Activated naive CD8-positive, alpha-beta T cell treated with anti-CD3 and anti-CD28 coated beads, Interleukin-2, amount 50 U/mL, for 16 hours (primary cell): ENCODE data around the gene SYNPO2.
"Not testable (repeated sequence)": the region's sequence is repeated elsewhere in the genome, so short reads cannot be mapped to it uniquely, and the experiment has no call there.

ENCODE experiments used
- DNase-seq: peaks from one replicate; pipeline ENCODE4 v3.0.0-alpha.2; 2020; ENCODE audit warnings: low read depth, low spot score

Gene SYNPO2

GRCh38 chr4:118878507-118878906 lies 10.1 kb upstream of the SYNPO2 start:
- DNase-seq, result not testable (repeated sequence)

DNA sequence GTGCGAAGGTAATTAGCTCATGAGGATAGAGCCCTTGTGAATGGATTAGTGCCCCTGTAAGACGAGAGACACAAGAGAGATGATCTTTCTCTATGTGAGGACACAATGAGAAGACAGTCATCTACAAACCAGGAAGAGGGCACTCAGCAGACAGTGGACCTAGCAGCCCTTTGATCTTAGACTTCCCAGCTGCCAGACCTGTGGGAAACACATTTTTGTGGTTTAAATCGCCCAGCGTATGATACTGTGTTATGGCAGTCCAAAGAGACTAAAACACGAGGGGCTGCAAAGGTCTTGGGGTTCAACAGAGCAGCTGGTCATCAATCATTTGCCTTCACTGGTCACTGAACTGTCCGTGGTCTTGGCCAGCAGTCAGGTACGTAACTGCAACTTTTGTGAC lies 9.2 kb upstream of the SYNPO2 start:
- no peak for DNase-seq

GRCh38 chr4:118881512-118882146 lies 7.0 kb upstream of the SYNPO2 start:
- DNase-seq, result no peak

- no peak for DNase-seq
These were observed 4.8 kb upstream of the SYNPO2 start for GRCh38 chr4:118883861-118884260.

DNA sequence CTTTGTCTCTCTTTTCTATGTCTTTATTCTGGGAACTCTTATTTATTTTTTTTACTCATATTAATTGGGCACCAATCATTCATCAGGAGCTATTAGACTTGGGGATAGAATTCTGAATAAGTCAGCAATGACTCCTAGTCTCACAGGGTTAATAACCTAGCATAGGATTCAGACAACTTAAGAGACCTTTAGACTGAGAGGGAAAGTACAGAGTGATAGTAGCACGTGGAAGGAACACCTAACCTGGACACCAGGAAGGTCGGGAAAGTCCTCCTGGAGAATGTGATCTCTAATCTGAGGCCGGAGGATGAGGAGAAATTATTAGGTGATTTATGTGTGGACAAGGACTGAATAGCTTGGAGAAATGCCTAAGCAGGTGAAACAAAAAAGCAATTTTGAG lies 3.9 kb upstream of the SYNPO2 start:
- DNase-seq, result no peak

GRCh38 chr4:118889312-118889691 lies 648 bp downstream of the SYNPO2 start:
- no peak for DNase-seq

GRCh38 chr4:118894034-118894433 lies 5.4 kb downstream of the SYNPO2 start:
- DNase-seq, result no peak

DNA sequence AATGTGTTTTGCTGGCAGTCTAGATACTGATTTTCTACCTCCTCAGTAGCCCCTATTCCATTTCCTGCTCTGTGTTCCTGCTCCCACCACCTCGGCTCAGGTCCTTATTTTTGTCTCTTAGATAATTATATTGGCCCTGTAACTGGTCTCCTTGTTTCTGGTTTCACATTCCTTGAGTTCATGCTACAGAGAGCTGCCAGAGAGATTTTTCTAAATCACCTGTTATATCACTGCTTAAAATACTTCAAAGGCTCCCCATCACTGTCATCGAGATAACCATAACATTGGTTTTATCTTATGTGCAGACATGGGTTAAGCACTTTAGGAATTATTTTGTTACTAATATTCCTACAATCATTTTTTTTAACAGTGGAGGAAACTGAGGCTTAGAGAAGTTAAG lies 9.6 kb downstream of the SYNPO2 start:
- DNase-seq, result no peak

DNA sequence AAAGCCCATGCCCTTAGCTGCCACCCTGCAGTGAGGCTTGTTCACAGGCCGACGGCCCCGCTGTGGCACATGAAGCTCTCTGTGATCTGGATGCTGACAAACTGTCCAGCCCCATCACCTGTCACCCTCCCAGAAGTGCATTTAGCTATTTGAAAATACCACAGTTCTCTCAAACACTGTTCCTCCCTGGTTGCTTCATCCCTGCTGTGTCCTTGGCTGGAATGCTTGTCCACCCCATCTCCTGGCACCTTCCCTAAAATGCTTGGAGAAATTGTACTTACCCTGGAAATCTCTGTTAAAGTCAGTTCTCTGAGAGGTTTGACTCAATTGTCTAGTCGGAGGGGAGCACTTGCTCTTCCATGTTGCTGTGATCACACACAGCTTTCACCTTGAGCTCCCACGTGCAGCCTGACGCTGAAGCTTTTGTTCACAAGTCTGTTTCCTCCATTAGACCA lies 10.1 kb downstream of the SYNPO2 start:
- DNase-seq, result no peak

DNA sequence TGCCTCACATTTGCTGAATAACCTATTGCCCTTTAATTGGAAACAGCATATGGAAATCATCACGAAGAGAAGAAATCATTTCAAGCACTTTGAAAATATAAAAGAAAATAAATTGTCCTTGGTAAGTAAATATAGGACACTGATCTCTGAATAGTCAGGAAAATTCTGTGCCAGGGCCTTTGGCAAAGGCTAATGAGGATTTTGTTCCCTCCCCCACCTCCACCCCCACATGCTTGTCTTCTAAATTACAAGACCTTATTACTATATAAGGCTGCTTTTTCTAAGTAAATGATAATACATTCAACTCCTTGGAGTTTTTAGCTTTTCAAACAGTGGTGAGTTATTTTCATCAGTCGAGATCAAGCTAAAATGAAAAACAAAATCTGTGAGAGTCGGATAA lies 15.8 kb downstream of the SYNPO2 start:
- DNase-seq, result no peak

GRCh38 chr4:118904935-118905334 lies 16.3 kb downstream of the SYNPO2 start:
- DNase-seq, result no peak

DNA sequence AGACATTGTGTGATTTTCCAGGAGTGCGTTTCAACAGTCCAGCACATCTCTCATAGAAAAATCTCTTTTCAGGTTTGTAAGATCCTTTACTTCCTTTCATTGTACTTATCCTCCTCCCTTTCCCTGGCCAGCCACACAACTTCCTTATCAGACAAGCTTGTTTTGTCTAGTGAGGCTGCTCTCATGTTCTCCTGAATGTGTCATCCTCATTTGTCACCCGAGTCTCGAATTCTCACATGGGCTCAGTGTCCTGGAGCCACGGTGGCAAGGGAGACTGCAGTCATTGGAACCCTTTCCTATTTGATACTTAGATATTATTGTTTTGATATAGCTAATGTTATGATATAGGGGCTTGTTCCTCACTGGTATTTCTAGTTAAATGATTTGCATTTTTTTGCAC lies 16.9 kb downstream of the SYNPO2 start:
- DNase-seq, result no peak

GRCh38 chr4:118909173-118909956 lies 20.7 kb downstream of the SYNPO2 start:
- DNase-seq, result no peak

DNA sequence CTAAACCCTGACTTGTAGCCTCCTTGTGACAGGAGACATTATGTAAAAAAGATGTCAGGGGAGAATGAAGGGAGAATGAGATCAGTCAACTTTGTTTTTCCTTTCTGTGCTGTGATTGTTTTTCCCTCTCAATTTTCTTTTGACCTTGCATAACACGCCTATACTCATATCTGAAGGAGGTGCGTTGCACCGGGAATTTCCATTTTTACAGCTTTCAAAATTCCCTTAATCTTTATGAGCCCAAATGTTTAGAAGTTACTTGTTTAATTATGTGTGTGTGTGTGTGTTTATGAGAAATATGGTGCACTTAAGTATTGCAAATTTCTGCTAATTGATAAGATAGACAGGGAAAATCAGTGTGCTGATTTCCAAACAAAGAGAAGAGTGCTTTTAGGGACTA lies 21.6 kb downstream of the SYNPO2 start:
- no peak for DNase-seq

- DNase-seq, result no peak
These were observed 22.6 kb downstream of the SYNPO2 start for GRCh38 chr4:118911238-118911703.

GRCh38 chr4:118915468-118915867 lies 26.8 kb downstream of the SYNPO2 start:
- no peak for DNase-seq

DNA sequence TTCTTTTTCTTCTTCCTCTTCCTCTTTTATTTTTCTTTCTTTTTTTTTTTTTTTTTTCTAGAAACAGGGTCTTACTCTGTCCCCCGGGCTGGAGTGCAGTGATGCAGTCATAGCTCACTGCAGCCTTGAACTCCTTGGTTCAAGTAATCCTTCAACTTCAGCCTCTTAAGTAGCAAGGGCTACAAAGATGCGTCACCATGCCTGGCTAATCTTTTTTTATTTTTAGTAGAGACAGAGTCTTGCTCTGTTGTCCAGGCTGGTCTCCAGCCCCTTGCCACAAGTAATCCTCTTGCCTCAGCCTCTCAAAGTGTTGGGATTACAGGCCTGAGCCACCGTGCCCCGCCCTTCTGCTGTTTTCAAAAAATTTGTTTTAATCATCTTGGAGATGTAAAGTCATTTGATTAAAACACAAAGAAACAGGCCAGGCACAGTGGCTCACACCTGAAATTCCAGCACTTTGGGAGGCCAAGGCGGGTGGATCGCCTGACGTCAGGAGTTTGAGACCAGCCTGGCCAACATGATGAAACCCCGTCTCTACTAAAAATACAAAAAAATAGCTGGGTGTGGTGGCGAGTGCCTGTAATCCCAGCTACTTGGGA lies 28.1 kb downstream of the SYNPO2 start:
- DNase-seq, result no peak

GRCh38 chr4:118917582-118917981 lies 28.9 kb downstream of the SYNPO2 start:
- no peak for DNase-seq

- no peak for DNase-seq
These were observed 29.7 kb downstream of the SYNPO2 start for GRCh38 chr4:118918388-118918787.

- no peak for DNase-seq
These were observed 31.6 kb downstream of the SYNPO2 start for GRCh38 chr4:118920247-118920646.

GRCh38 chr4:118921786-118922185 lies 33.1 kb downstream of the SYNPO2 start:
- DNase-seq, result no peak

DNA sequence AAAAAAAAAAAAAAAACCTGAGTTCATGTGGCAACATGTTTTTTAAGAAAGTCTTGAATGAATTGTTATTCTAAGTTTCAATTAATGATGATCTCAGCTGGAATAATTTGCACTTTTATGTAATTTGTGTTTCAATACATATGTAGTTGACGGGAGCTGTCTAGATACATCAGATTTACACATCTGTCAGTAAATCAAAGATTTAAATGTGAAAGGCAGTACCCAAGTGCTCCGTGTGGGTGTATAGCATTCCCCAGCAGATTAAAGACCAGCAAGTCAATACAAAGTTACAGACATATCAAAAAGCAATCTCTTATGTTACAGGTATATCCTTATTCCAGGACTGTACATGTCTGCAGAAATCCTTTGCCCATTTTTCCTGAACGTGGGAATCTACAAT lies 35.2 kb downstream of the SYNPO2 start:
- no peak for DNase-seq

GRCh38 chr4:118927974-118928373 lies 39.3 kb downstream of the SYNPO2 start:
- no peak for DNase-seq
